HepG2 (cell line): Measurements from ENCODE around the gene ELL. TPM values are rescaled to one million over a fixed set of nuclear protein-coding genes. Genes with fewer than 3 reads are reported as not detected.
A peak's percentile ranks its signal among the peaks of the same experiment; 100 is the strongest.

Source experiments
- DMAP1 ChIP-seq: IDR thresholded peaks from 2 replicates; pipeline ENCODE4 v1.6.1; 2016
- E2F1 ChIP-seq: sonication (generic); formaldehyde crosslinking; IDR thresholded peaks from 2 replicates; pipeline ENCODE4 v1.5.0; 2020; ENCODE audit warnings: missing genetic modification reagents
- ELF1 ChIP-seq: sonication (generic); formaldehyde crosslinking; IDR thresholded peaks from 2 replicates; pipeline ENCODE4 v1.4.0; 2020; ENCODE audit warnings: missing genetic modification reagents
- GATAD1 ChIP-seq: IDR thresholded peaks from 2 replicates; pipeline ENCODE4 v1.6.1; 2016; ENCODE audit warnings: missing genetic modification reagents, missing compliant biosample characterization
- HNF1B ChIP-seq: sonication (generic); formaldehyde crosslinking; IDR thresholded peaks from 2 replicates; pipeline ENCODE4 v1.5.1; 2020; ENCODE audit warnings: mild to moderate bottlenecking, moderate library complexity, missing genetic modification reagents
- HNRNPL ChIP-seq: fragments of 200-400 bp; formaldehyde crosslinking; IDR thresholded peaks from 2 replicates; pipeline ENCODE4 v1.6.1; 2017; ENCODE audit warnings: mild to moderate bottlenecking, low read depth, low read length
- HNRNPLL ChIP-seq: fragments of 200-400 bp; formaldehyde crosslinking; IDR thresholded peaks from 2 replicates; pipeline ENCODE4 v1.6.1; 2017; ENCODE audit warnings: mild to moderate bottlenecking, low read depth, low read length; ENCODE audit not compliant: poor library complexity, severe bottlenecking
- KDM6A ChIP-seq: IDR thresholded peaks from 2 replicates; pipeline ENCODE4 v1.6.1; 2016; ENCODE audit warnings: low read depth
- MAFF ChIP-seq: IDR thresholded peaks from 2 replicates; pipeline ENCODE4 v1.6.1; 2011; ENCODE audit warnings: low read depth, low read length, improper control_type of control experiment
- NFRKB ChIP-seq: fragments of 450-650 bp; IDR thresholded peaks from 2 replicates; pipeline ENCODE4 v1.6.1; 2017
- PATZ1 ChIP-seq: sonication (generic); formaldehyde crosslinking; IDR thresholded peaks from 2 replicates; pipeline ENCODE4 v1.4.0; 2020; ENCODE audit warnings: missing genetic modification reagents
- SNAI1 ChIP-seq: sonication (generic); formaldehyde crosslinking; IDR thresholded peaks from 2 replicates; pipeline ENCODE4 v1.5.0; 2020; ENCODE audit warnings: mild to moderate bottlenecking, missing genetic modification reagents, borderline replicate concordance
- SNRNP70 ChIP-seq: fragments of 200-400 bp; formaldehyde crosslinking; IDR thresholded peaks from 2 replicates; pipeline ENCODE4 v1.6.1; 2017; ENCODE audit warnings: mild to moderate bottlenecking, low read depth, low read length, moderate library complexity
- SP2 ChIP-seq: sonication (generic); formaldehyde crosslinking; IDR thresholded peaks from 2 replicates; pipeline ENCODE4 v1.5.1; 2020; ENCODE audit warnings: mild to moderate bottlenecking, missing genetic modification reagents
- SP4 ChIP-seq: sonication (generic); formaldehyde crosslinking; IDR thresholded peaks from 2 replicates; pipeline ENCODE4 v1.8.1; 2023; ENCODE audit warnings: mild to moderate bottlenecking, missing genetic modification reagents
- ZFP37 ChIP-seq: sonication (generic); formaldehyde crosslinking; IDR thresholded peaks from 2 replicates; pipeline ENCODE4 v1.4.0; 2020; ENCODE audit warnings: missing genetic modification reagents, borderline replicate concordance
- ZNF451 ChIP-seq: sonication (generic); formaldehyde crosslinking; IDR thresholded peaks from 2 replicates; pipeline ENCODE4 v1.5.0; 2020; ENCODE audit warnings: mild to moderate bottlenecking, missing genetic modification reagents
- ZNF513 ChIP-seq: sonication (generic); formaldehyde crosslinking; conservative IDR thresholded peaks from 2 replicates; pipeline ENCODE4 v1.5.0; 2020; ENCODE audit warnings: missing genetic modification reagents
- ZNF547 ChIP-seq: sonication (generic); formaldehyde crosslinking; IDR thresholded peaks from 2 replicates; pipeline ENCODE4 v1.5.1; 2020; ENCODE audit warnings: mild to moderate bottlenecking, missing genetic modification reagents
- ZNF556 ChIP-seq: sonication (generic); formaldehyde crosslinking; IDR thresholded peaks from 2 replicates; pipeline ENCODE4 v1.4.0; 2020; ENCODE audit warnings: mild to moderate bottlenecking, missing genetic modification reagents, borderline replicate concordance
- ZNF557 ChIP-seq: sonication (generic); formaldehyde crosslinking; IDR thresholded peaks from 2 replicates; pipeline ENCODE4 v1.4.0; 2020; ENCODE audit warnings: missing genetic modification reagents
- ZNF674 ChIP-seq: sonication (generic); formaldehyde crosslinking; IDR thresholded peaks from 2 replicates; pipeline ENCODE4 v1.5.0; 2020; ENCODE audit warnings: low read depth, mild to moderate bottlenecking, missing genetic modification reagents
- ZNF703 ChIP-seq: sonication (generic); formaldehyde crosslinking; IDR thresholded peaks from 2 replicates; pipeline ENCODE4 v1.5.1; 2020; ENCODE audit warnings: missing genetic modification reagents, mild to moderate bottlenecking, moderate library complexity, borderline replicate concordance
- ZNF709 ChIP-seq: sonication (generic); formaldehyde crosslinking; IDR thresholded peaks from 2 replicates; pipeline ENCODE4 v1.5.0; 2020; ENCODE audit warnings: mild to moderate bottlenecking, missing genetic modification reagents
- ZNF749 ChIP-seq: sonication (generic); formaldehyde crosslinking; IDR thresholded peaks from 2 replicates; pipeline ENCODE4 v1.8.0; 2022; ENCODE audit warnings: mild to moderate bottlenecking, missing genetic modification reagents, moderate library complexity, borderline replicate concordance
- polyA plus RNA-seq, 8 experiments: library from polyadenylated mRNA; depleted of rRNA in 3 of 8; stranded (reverse) in 7 of 8; unstranded in 1 of 8; fragments of >200 nt; fragmentation: Illumina TruSeq in 4 of 8; extraction: Trizol in 4 of 8; gene quantifications; 2 replicates each; pipeline versions ENCODE4 v1.2.1 to v1.2.3, GENCODE V29; 2011 to 2016; ENCODE audit warnings: low read depth in 4 of 8, missing spikeins in 1 of 8, mixed read lengths in 1 of 8; ENCODE audit not compliant: insufficient read depth in 1 of 8
- total RNA-seq, 5 experiments: library from RNA; depleted of rRNA; stranded (reverse); fragments of >200 nt; fragmentation: Illumina TruSeq; extraction: Trizol; gene quantifications; 2 replicates each; pipeline ENCODE4 v1.2.3, GENCODE V29; 2016; ENCODE audit warnings: low read depth in 1 of 5

The ELL gene
- total and polyA plus RNA-seq, 2 of the 13 experiments (the other 11 are each of a cell fraction or from before 2014, with no cell fraction given): 3.7 to 5.4 TPM

- TF ChIP-seq ZNF557 (CRISPR knock-in tag): 0 out of 2 replicates have a peak, but pooled peaks have one; percentile 12
- no peak for TF ChIP-seq SNAI1 (CRISPR knock-in tag)
- peak; percentile 62 for TF ChIP-seq SP2 (CRISPR knock-in tag)
- TF ChIP-seq HNRNPLL: no peak
- TF ChIP-seq DMAP1 (CRISPR knock-in tag): no peak
- TF ChIP-seq ZNF556 (CRISPR knock-in tag): no peak
- 0 out of 2 replicates have a peak, but pooled peaks have one; percentile 55 for TF ChIP-seq ZNF547
- TF ChIP-seq E2F1: no peak
- no peak for TF ChIP-seq NFRKB
- TF ChIP-seq ZNF674 (CRISPR knock-in tag): no peak
- TF ChIP-seq SP4 (CRISPR knock-in tag): peak; percentile 67
- no peak for TF ChIP-seq ZNF451 (CRISPR knock-in tag)
- peak; percentile 10; the same call in 1 of the 2 replicates for TF ChIP-seq ZFP37 (CRISPR knock-in tag)
- TF ChIP-seq SNRNP70: no peak
- 0 out of 2 replicates have a peak, but pooled peaks have one; percentile 20 for TF ChIP-seq GATAD1 (CRISPR knock-in tag)
- TF ChIP-seq ZNF703: no peak
- no peak for TF ChIP-seq ZNF513
- peak; percentile 79 for TF ChIP-seq HNF1B
- no peak for TF ChIP-seq ZNF749 (CRISPR knock-in tag)
- TF ChIP-seq MAFF: peak; percentile 26; the same call in 1 of the 2 replicates
- no peak; the same call in 1 of the 2 replicates for TF ChIP-seq ZNF709
- TF ChIP-seq KDM6A: no peak
- TF ChIP-seq HNRNPL: 0 out of 2 replicates have a peak, but pooled peaks have one; percentile 63
- no peak for TF ChIP-seq ELF1 (CRISPR knock-in tag)
- TF ChIP-seq PATZ1 (CRISPR knock-in tag): no peak
Observed at GRCh38 chr19:18503971-18504885, 17.6 kb downstream of the ELL start (continued).
